RWPE1 (cell line): ENCODE measurements around the gene MUC6.

Source experiments
- CTCF ChIA-PET: fragments of 350-600 bp; sonication (Branson Sonifier 250); formaldehyde crosslinking; extraction: SDS; loops from one replicate; lab custom pipeline; 2021; lab: Yijun Ruan, JAX
- POLR2A ChIA-PET: fragments of 400-600 bp; formaldehyde crosslinking; extraction: SDS; loops from one replicate; lab custom pipeline; 2020; ENCODE audit warnings: antibody characterized with exemption; ENCODE audit not compliant: low non-redundant PET; lab: Yijun Ruan, JAX
- DNase-seq: peaks from one replicate; pipeline ENCODE4 v3.0.0; 2012; ENCODE audit warnings: low spot score
- H3K27ac ChIP-seq: fragments of 450-650 bp; 2 replicates; pipeline ENCODE4 v1.5.1; 2017
- TF ChIP-seq, protein P1 (sequence below): fragments of 450-650 bp; conservative IDR thresholded peaks from 2 replicates; pipeline ENCODE4 v1.5.1; 2017; ENCODE audit warnings: low read depth, mild to moderate bottlenecking

Gene MUC6

GRCh38 chr11:1037506-1038055 lies 1.1 kb upstream of the MUC6 start:
- TF ChIP-seq, protein P1, sequence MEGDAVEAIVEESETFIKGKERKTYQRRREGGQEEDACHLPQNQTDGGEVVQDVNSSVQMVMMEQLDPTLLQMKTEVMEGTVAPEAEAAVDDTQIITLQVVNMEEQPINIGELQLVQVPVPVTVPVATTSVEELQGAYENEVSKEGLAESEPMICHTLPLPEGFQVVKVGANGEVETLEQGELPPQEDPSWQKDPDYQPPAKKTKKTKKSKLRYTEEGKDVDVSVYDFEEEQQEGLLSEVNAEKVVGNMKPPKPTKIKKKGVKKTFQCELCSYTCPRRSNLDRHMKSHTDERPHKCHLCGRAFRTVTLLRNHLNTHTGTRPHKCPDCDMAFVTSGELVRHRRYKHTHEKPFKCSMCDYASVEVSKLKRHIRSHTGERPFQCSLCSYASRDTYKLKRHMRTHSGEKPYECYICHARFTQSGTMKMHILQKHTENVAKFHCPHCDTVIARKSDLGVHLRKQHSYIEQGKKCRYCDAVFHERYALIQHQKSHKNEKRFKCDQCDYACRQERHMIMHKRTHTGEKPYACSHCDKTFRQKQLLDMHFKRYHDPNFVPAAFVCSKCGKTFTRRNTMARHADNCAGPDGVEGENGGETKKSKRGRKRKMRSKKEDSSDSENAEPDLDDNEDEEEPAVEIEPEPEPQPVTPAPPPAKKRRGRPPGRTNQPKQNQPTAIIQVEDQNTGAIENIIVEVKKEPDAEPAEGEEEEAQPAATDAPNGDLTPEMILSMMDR = no peak
- ChIA-PET CTCF (no interaction called here), POLR2A (no interaction called here)
- H3K27ac ChIP-seq = no peak overlapping the region
- no peak for DNase-seq

- TF ChIP-seq, protein P1 = no peak
- CTCF ChIA-PET = no interaction called here
- POLR2A ChIA-PET = no interaction called here
- DNase-seq = no peak
- no peak overlapping the region for H3K27ac ChIP-seq
These were observed 413 bp upstream of the MUC6 start for GRCh38 chr11:1036931-1037330.

- CTCF ChIA-PET = no interaction called here
- TF ChIP-seq, protein P1 = no peak
- DNase-seq = no peak
- no peak overlapping the region for H3K27ac ChIP-seq
- POLR2A ChIA-PET = no interaction called here
These were observed 788 bp downstream of the MUC6 start for GRCh38 chr11:1035577-1036283.

DNA sequence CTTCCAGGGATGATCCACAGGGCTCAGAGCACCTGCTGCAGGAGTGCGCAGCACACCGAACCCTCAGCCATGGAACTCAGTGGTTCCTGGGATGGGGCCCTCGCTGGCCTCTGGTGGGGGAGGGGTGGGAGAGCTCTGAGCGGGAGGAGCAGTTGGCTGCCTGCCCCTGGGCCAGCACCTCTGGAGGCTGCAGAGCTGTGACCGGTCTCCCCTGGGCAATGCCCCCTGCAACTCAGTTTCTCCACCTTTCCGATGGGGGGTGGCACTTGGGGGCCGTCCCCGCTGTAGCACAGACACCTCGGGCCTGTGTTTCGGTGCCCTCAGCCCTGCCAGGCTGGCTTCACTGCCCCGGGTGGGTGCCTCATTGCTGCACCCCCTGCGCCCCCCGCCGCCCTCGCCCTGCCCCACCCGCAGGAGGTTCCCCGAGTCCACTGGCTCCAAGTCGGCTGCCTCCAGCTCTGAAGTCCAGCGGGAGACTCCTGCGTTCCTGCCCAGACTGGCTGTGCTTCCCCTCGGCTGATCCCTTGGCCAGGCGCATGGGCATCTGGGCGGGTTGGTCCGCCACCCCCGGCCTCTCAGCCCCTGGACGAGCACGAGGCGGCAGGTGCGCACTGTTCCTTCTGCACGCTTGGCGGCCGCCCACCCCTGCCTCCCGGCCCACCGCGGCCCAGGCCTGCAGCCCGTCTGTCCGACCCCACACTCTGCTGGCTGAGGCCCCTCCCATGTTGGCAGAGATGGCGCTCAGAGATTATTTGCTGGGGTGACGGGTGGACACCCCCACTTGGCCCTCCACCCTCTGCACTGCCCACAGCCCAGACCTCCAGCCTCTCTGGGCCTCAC lies 1.8 kb downstream of the MUC6 start:
- no peak for DNase-seq
- TF ChIP-seq, protein P1 = no peak
- H3K27ac ChIP-seq = no peak overlapping the region
- CTCF ChIA-PET = no interaction called here
- POLR2A ChIA-PET = no interaction called here

DNA sequence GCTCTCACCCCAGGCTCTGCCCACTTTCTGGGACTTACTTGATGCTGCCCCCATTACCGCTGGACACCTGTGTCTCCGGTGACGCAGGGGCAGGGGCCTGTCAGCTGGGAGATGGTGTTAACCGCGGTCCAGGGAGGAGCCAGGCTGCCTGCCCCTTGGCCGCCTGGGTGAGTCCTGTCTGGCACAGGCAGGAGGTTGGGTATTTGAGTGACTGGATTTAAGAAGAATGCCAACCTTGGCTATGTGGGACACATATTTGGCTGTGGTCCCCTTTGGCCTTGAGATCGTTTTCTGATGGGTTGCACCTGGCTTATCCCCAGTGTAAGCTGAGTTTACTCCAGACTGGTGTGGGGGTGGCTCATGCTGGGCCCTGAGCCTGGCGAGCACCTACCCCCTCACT lies 2.5 kb downstream of the MUC6 start:
- TF ChIP-seq, protein P1 = no peak
- CTCF ChIA-PET = no interaction called here
- POLR2A ChIA-PET = no interaction called here
- DNase-seq = no peak
- no peak overlapping the region for H3K27ac ChIP-seq

DNA sequence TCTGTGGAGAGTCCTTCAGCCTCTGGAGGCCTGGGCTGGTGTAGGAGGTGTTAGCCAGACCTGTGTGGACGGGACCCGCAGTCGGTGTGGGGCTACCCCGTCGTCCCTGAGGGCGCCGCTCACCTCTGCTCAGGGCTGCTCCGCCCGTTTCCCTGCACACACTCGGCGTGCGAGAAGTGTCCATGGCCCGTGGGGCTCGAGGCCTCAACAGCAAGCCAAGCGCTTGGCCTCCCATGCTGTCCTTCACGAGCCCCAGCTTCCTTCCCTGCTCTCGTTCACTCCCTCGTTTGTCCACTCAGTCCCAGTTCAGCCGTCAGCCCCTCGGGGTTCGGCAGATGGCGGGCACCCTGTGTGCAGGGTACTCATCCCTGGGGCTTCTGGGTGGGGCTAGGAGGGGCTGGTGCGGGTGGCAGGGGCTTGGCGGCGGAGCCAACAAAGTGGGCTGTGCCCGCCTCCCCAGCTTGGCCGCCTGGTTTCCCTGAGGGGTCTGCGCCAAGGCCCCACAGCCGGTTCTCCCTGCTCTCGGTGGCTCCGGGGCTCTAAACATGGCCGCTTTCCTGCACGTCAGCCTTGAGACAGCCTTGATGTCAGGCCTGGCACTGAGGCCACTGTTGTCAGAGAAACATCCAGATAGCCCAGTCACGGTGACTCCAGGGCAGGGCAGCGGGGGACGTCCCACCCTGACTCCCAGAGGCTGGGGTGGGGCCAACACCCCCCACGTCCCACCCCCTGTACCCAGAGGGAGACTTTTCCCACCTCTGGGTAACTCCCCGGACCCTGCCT lies 3.3 kb downstream of the MUC6 start:
- no peak overlapping the region for H3K27ac ChIP-seq
- TF ChIP-seq, protein P1 = no peak
- no peak for DNase-seq
- ChIA-PET CTCF (no interaction called here), POLR2A (no interaction called here)
